ENCODE data around the gene SLC49A4.

Gene SLC49A4

GRCh38 chr3:122912772-122913538 lies 118.1 kb downstream of the SLC49A4 start:
- DNase-seq: no peak

GRCh38 chr3:122913539-122914100 lies 118.8 kb downstream of the SLC49A4 start:
- DNase-seq: no peak

- DNase-seq: no peak
These were observed 120.6 kb downstream of the SLC49A4 start for GRCh38 chr3:122915300-122916055.

GRCh38 chr3:122916084-122916483 lies 121.2 kb downstream of the SLC49A4 start:
- DNase-seq: no peak

GRCh38 chr3:122916580-122916979 lies 121.7 kb downstream of the SLC49A4 start:
- no peak for DNase-seq

GRCh38 chr3:122917412-122917811 lies 122.5 kb downstream of the SLC49A4 start:
- no peak for DNase-seq

- no peak for DNase-seq
These were observed 123.9 kb downstream of the SLC49A4 start for GRCh38 chr3:122918576-122919290.

GRCh38 chr3:122919291-122919610 lies 124.4 kb downstream of the SLC49A4 start:
- DNase-seq: no peak

- DNase-seq: no peak
These were observed 126.1 kb downstream of the SLC49A4 start for GRCh38 chr3:122920986-122921385.

- no peak for DNase-seq
These were observed 127.2 kb downstream of the SLC49A4 start for GRCh38 chr3:122921791-122922651.

GRCh38 chr3:122923611-122924010 lies 128.7 kb downstream of the SLC49A4 start:
- no peak for DNase-seq

GRCh38 chr3:122924056-122924455 lies 129.2 kb downstream of the SLC49A4 start:
- no peak for DNase-seq

- no peak for DNase-seq
These were observed 130.9 kb downstream of the SLC49A4 start for GRCh38 chr3:122925756-122926155.

- no peak for DNase-seq
These were observed 131.5 kb downstream of the SLC49A4 start for GRCh38 chr3:122926322-122926721.

GRCh38 chr3:122926811-122927210 lies 131.9 kb downstream of the SLC49A4 start:
- no peak for DNase-seq

GRCh38 chr3:122927726-122928125 lies 132.9 kb downstream of the SLC49A4 start:
- no peak for DNase-seq

GRCh38 chr3:122928396-122929187 lies 133.7 kb downstream of the SLC49A4 start:
- DNase-seq: no peak

- DNase-seq: no peak
These were observed 134.6 kb downstream of the SLC49A4 start for GRCh38 chr3:122929188-122930062.

- DNase-seq: no peak
These were observed 135.5 kb downstream of the SLC49A4 start for GRCh38 chr3:122930063-122930997.

Data from activated T-cell treated with anti-CD3 and anti-CD28 coated beads for 4 hours (primary cell).